MV-4-11 (cell line): ENCODE measurements around the gene THSD1.

ENCODE experiments used
- DNase-seq: peaks from one replicate; lab custom pipeline; 2025; lab: John Stamatoyannopoulos, UW

Gene THSD1

DNA sequence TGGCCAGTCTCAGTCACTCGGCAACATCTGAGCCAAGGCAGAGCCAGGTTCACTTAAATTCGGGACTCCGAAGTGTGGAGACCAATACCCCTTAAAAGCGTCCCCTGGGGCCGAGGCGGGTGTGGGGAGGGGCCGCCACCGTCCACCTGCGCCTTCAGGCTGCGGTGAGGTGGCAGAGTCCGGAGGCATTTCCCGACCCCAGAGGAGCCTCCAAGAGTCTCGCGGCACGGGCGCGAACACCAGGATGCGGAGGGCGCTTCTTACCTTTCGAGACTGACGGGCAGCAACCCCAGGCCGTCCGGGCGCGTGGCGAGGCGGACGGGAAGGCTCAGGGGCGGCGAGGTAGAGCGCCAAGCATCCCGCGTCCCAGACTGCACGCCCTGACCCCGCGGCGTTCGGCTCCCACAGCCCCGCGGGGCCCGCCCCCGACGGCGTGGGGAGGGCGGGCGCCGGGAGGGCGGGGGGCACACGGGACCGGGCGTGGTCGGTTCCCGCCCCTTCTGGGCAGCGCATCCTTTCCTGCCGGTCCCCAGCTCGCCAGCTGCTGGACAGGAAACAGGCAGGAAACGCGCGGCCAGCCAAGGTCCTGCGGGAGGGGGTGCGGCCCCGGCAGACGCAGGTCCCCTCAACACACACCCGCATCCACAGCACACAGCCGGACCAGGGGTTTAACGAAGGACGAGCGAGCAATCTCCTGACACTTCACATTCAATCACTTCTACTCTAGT lies at the start of gene THSD1:
Gene THSD1, minus strand, starts transcription at position 406 of the 728 bp plus-strand sequence. CDS start 3,572 bp downstream, outside the sequence.
- no peak for DNase-seq

GRCh38 chr13:52455677-52456041 lies 49.7 kb upstream of the THSD1 start:
- DNase-seq = peak; percentile 76

DNA sequence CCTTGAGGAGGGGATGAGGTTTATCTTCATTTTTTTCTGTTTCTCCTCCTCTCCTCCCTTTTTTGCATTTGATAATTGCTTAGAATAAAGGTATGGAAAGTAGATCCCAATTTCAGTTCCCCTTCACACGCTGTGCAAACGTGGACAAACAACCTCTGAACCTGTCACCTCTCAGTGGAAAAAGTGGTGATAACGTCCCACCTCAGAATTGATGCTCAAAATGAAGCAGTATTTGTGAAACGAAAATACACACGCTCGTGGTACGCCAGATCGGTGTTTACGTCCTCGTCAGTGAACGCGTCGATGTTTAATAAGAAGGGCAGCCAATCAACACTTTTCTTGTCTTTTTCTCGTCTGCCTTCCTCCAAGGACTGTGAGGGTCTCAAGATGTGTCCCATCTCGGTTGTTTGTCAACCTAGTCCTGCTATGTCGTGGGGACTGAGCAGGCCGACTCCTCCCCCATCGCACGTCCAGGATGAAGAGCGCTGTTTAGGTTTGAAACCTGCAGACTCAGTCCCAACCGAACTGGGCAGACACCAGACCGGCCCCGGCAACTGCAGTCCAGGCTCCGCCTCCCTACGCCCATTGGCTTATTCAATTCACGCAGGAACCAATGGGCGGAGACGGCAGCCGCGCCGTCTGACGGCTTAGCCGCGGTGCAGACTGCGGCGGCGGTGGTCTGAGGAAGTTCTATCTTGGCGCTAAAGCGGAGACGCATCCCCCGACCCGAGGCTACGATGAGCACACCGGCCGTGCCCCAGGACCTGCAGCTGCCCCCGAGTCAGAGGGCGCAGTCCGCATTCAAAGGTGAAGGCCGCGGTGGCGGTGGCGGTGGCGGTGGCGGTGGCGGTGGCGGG lies 49.1 kb upstream of the THSD1 start, which contains the start of gene CKAP2:
Gene CKAP2, plus strand, starts transcription at position 659 of the 857 bp plus-strand sequence. Its CDS starts 79 bp downstream, at position 738.
- peak; percentile 95 for DNase-seq

GRCh38 chr13:52454459-52454819 lies 48.5 kb upstream of the THSD1 start:
- DNase-seq = peak; percentile 14

GRCh38 chr13:52452470-52452869 lies 46.5 kb upstream of the THSD1 start:
- no peak for DNase-seq

GRCh38 chr13:52451135-52451804 lies 45.3 kb upstream of the THSD1 start:
- no peak for DNase-seq

- no peak for DNase-seq
These were observed 44.8 kb upstream of the THSD1 start for GRCh38 chr13:52450793-52451116.

DNA sequence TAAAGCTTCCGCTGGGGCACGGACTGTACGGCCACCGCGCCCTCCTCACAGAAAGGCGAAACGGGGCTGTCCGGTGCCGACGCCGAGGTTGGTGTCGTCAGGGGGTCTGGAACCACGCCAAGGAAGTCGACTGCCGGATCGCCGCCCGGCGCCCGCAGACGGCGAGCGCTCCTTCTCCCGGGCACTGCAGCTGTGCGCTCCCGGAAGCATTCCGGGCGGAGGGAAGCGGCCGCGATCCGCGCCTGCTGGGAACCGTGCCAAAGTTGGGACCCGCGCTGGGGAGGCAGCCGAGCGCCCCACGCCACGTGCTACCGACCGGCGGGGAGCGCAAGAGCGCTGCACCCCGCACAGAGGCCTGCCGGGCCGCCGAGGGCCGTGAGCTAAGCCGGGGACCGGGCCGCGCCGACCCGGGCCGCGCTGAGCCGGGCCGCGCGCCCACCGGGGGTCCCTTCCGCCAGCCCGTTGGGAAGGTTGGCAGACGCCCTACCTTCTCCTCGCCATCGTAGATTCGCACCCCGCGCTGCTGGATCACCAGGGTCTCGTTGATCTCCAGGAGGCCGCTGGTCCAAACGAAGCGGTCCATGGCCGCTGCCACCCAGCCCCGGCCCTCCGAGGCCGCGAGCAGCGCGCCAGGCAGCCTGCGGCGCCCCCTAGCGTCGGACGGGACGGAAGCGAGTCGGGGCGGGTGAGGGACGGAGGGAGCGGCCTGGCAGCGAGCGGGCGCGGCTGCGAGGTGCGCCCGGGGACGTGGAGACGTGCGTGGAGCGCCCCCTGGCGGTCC lies 44.2 kb upstream of the THSD1 start, which contains the start of gene VPS36:
Gene VPS36, minus strand, starts transcription at position 623 of the 781 bp plus-strand sequence. Its CDS starts 40 bp downstream, at position 583.
- DNase-seq = peak; percentile 88

DNA sequence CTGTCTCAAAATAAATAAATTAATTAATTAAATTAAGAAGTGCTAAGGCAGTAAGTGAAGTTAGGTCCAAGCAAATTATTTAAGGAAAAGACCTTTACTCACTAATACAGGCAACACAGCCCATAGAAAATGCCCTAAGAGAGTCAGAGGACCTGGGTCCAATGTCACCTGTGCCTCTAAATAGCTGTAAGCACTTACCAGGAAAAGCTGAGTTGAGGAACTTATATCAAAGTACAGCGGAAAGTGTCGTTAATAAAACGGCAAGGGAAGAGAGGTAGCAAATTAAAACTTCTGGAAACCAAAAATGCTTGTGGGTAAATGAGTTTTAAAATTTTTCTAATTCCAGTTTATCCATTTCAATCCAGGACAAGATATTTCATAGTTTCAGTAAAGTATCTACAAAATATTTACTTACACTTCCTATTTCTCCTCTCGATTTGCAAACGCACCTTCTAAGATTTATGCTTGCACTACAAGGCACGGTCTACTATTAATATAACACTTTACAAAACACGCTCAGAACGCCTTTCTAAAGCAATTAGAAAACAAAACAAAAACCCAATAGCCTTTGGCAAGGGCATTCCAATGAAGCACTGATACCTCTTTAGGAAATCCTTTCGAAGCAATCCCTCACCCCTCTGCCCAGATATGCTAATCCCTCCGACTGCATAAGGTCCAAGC lies 43.5 kb upstream of the THSD1 start:
- no peak for DNase-seq

DNA sequence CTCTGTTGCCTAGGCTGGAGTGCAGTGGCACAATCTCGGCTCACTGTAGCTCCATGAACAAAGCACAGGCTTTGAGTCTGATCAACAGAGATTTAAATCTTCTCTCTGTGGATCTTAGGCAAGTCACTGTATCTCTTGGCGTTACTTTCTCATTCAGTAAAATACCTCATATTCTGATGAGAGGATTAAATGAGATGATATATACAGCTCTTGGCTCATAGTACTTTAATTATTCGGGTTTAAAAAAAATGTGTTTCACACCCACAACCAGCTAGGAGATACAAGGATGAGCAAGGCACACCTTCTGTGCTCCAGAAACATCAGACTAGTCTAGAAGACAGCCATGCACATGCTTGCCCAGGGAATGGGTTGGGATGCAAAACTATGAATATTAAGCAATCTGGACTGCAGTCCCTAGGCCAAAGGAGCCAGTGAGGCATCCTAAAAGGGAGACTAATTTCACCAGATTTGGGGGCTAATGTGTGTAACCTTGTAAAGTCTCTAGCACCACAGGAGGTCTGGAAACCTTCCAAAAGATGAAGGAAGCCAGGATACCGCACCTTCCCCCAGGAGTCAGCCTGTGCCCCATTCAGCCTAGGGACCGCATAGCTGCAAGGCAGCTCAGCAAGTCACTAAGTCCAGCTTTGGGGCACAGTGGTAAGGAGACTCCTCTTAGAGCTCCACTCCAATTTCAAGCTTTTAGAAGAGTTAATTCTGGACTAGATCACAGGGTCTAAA lies 42.0 kb upstream of the THSD1 start:
- no peak for DNase-seq

- DNase-seq = no peak
These were observed 41.4 kb upstream of the THSD1 start for GRCh38 chr13:52447354-52447753.

- DNase-seq = peak; percentile 34
These were observed 40.3 kb upstream of the THSD1 start for GRCh38 chr13:52446265-52446664.

DNA sequence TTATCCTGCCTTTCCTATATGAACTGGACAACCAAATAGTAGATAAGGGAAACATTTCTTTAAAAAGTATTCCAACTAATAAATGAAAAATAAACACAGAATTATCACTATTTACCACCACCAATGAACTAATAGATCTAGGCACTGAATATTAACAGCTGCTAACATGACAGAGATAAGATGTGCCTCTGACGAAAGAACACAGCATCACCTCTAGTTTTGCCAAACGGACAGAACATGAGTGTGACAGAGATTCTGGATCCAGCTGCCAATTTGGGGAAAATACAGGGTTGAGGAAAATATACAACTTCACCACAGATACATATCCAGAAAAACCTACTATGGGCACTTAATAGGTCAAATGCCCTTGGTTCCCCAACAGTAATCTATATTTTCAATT lies 26.5 kb upstream of the THSD1 start:
- no peak for DNase-seq

DNA sequence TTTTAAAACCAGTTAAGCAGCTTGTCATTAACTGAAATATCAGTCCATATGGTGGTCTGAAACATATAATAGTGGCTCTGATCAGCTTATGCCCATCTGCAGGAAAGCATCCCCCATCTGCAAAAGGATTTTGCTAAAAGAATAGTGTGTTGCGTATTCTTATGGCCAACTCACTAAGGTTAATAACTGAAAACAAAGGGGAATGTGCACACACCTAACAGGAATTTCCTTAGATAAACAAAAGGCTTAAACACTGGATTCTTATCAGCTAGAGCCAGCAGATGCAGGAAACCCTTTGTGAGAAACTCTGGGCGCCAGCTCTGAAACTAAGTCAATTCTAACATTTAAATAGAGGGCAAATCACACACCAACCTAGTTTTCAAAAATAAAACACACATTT lies 22.3 kb upstream of the THSD1 start:
- no peak for DNase-seq

DNA sequence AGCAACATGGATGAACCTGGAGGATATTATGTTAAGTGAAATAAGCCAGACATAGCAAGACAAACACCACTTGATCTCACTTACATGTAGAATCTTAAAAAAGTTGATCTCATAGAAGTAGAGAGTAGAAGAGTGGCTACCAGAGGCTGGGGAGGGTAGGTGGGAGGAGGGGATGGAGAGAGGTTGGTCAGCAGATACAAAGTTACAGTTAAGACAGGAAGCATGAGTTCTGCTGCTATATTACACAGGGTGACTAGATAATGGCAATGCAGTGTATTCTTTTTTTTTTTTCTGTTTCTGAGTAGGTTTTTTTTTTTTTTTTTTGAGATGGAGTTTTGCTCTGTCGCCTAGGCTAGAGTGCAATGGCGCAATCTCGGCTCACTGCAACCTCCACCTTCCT lies 15.2 kb upstream of the THSD1 start:
- no peak for DNase-seq

GRCh38 chr13:52419080-52419479 lies 13.1 kb upstream of the THSD1 start:
- no peak for DNase-seq

DNA sequence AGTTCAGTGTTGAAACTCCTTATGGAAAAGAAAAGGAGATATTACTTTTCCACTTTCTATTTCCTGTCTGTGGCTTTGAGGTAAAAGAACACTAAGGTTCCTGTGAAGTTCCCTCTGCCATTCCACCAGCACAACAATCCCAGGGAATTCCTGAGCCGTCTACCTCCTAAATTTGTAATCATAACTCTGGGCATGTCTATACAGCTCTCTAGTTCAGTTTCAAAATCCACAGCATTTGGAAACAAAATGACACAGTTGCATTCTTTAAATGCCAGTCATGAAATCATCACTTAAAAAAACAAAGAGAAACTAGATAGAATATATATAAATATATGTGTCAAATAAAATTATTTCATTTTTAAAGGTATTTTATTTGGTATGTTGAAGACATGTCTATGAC lies 9.0 kb upstream of the THSD1 start:
- DNase-seq = no peak

DNA sequence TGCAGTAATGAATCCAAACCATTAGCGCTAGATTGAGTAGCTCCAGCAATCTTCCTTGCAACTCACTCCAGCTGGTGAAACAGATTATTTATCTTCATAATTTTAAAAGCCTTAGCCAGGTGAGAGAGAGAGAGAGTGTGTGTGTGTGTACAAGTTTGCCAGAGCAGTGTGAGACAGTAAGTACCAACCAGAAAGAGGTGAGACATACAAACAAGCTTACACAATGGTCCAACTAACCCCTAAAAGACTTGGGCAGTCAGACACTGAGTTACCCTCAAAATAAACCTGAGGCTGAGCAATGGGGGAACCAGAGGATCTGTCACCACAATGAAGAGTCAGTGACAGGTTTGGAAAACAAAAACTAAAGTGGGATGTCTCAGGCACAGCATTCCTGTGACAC lies 8.1 kb upstream of the THSD1 start:
- no peak for DNase-seq

DNA sequence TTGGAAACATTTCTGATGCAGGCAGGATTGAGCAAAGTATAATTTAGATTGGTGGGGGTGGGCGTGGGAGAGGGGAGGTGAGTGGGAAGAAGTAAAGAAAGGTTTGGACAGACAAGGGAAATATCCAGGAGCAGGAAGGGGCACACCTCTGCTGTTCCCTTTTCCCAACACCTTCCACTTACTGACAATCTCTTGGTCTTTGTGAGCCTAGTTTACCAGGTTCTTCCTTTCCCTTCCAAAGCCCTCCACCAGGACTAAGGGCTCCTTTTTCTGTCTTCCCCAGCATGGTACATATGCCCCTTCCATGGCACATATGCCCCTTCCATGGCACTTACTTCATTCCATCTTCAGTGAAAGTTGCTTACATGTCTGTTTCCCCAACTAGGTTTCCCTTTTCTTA lies 6.2 kb upstream of the THSD1 start:
- DNase-seq = no peak

DNA sequence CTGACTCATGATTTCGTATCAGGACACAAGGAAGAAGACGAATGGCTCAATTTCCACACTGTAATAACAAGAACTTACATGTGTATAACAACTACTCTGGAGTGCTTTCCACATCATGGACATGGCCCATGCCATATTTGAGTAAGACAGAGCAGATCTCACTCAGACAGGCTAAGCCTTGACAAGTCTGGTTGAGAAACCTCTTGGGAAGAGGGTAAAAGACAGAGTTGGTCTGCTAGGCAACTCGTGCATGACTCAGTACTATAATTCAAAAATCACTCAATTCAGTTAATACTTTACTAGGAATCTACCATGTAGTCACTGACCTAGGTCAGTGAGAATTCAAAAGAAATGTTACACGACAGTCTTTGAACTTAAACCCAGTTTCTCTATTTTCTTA lies 5.7 kb upstream of the THSD1 start:
- no peak for DNase-seq
